Stimulated activated effector memory CD8-positive, alpha-beta T cell treated with anti-CD3 and anti-CD28 coated beads, Interleukin-12 subunit alpha, Interleukin-12 subunit beta, amount 100 ng/mL, for 72 hours (primary cell): ENCODE data around the gene GAB3.

Experiments used
- ATAC-seq: fragments of 150-1000 bp; cut with Tn5 transposase; 2 replicates; pipeline ENCODE4 v1.10.0; 2021
- DNase-seq, 2 donors: peaks; one replicate each; pipeline ENCODE4 v3.0.0; 2021 to 2022; ENCODE audit warnings: low spot score in 2 of 2
- H3K27ac Mint-ChIP-seq: one replicate; pipeline ENCODE4 v1.8.0; 2022; ENCODE audit warnings: mild to moderate bottlenecking, mixed read lengths
- H3K36me3 Mint-ChIP-seq: one replicate; pipeline ENCODE4 v1.8.0; 2022; ENCODE audit warnings: mild to moderate bottlenecking, mixed read lengths
- H3K4me1 Mint-ChIP-seq: one replicate; pipeline ENCODE4 v1.8.0; 2022; ENCODE audit warnings: mixed read lengths
- H3K4me3 Mint-ChIP-seq: one replicate; pipeline ENCODE4 v1.8.0; 2022; ENCODE audit warnings: mild to moderate bottlenecking, mixed read lengths
- H3K9me3 Mint-ChIP-seq: one replicate; pipeline ENCODE4 v1.8.0; 2022; ENCODE audit warnings: mixed read lengths

GAB3 gene

GRCh38 chrX:154762537-154763296 is 11.8 kb upstream of the GAB3 start, which contains the start of gene DKC1:
DKC1 (plus strand) TSS chrX:154762864; CDS start chrX:154762966, 102 bp downstream.
- H3K4me1 Mint-ChIP-seq: peaks cover 21% of the 10 kb centered on the region
- H3K36me3 Mint-ChIP-seq: peaks cover 48% of the 10 kb centered on the region
- DNase-seq (peak; percentile 81 to 93), ATAC-seq (peak; percentile 93)
- H3K27ac Mint-ChIP-seq: peak within 1 kb of the TSS; percentile 91
- peak within 1 kb of the TSS; percentile 78 for H3K4me3 Mint-ChIP-seq
- no peaks in the 10 kb centered on the region for H3K9me3 Mint-ChIP-seq

GRCh38 chrX:154761977-154762536 is 11.2 kb upstream of the GAB3 start:
- Mint-ChIP-seq H3K9me3 (no peaks in the 10 kb centered on the region), H3K4me3 (peak overlapping the region; percentile 78), H3K27ac (peak overlapping the region; percentile 91), H3K4me1 (peaks cover 21% of the 10 kb centered on the region), H3K36me3 (peaks cover 42% of the 10 kb centered on the region)
- DNase-seq (no peak), ATAC-seq (no peak)

- no peak overlapping the region for H3K27ac Mint-ChIP-seq
- H3K9me3 Mint-ChIP-seq: no peaks in the 10 kb centered on the region
- peaks cover 11% of the 10 kb centered on the region for H3K4me1 Mint-ChIP-seq
- H3K36me3 Mint-ChIP-seq: peaks cover 13% of the 10 kb centered on the region
- DNase-seq (no peak), ATAC-seq (no peak)
- H3K4me3 Mint-ChIP-seq: no peak overlapping the region
These were observed 7.8 kb upstream of the GAB3 start for GRCh38 chrX:154758696-154759095.

- Mint-ChIP-seq H3K4me1 (peaks cover 10% of the 10 kb centered on the region), H3K36me3 (no peaks in the 10 kb centered on the region), H3K4me3 (peak overlapping the region; percentile 71), H3K27ac (peak overlapping the region; percentile 80), H3K9me3 (no peaks in the 10 kb centered on the region)
- no peak for ATAC-seq
- DNase-seq: no peak
These were observed 893 bp upstream of the GAB3 start for GRCh38 chrX:154751669-154752271.

- Mint-ChIP-seq H3K36me3 (no peaks in the 10 kb centered on the region), H3K4me1 (peaks cover 10% of the 10 kb centered on the region), H3K9me3 (no peaks in the 10 kb centered on the region), H3K4me3 (peak overlapping the region; percentile 71), H3K27ac (peak overlapping the region; percentile 80)
- ATAC-seq (no peak), DNase-seq (no peak)
These were observed 359 bp upstream of the GAB3 start for GRCh38 chrX:154751203-154751668.

GRCh38 chrX:154749856-154750255 is 1.0 kb downstream of the GAB3 start:
- no peaks in the 10 kb centered on the region for H3K36me3 Mint-ChIP-seq
- DNase-seq: no peak
- H3K9me3 Mint-ChIP-seq: no peaks in the 10 kb centered on the region
- peak overlapping the region; percentile 45 for H3K27ac Mint-ChIP-seq
- peak overlapping the region; percentile 71 for H3K4me3 Mint-ChIP-seq
- peaks cover 10% of the 10 kb centered on the region for H3K4me1 Mint-ChIP-seq
- ATAC-seq: no peak

GRCh38 chrX:154748712-154749339 is 2.1 kb downstream of the GAB3 start:
- Mint-ChIP-seq H3K36me3 (peaks cover 3% of the 10 kb centered on the region), H3K4me1 (peaks cover 16% of the 10 kb centered on the region), H3K27ac (no peak overlapping the region), H3K4me3 (peak overlapping the region; percentile 71), H3K9me3 (no peaks in the 10 kb centered on the region)
- ATAC-seq (peak; percentile 77), DNase-seq (peak in 1 of 2 donors; percentile 62)

- Mint-ChIP-seq H3K9me3 (no peaks in the 10 kb centered on the region), H3K36me3 (peaks cover 16% of the 10 kb centered on the region), H3K27ac (peak overlapping the region; percentile 50), H3K4me3 (peak overlapping the region; percentile 41), H3K4me1 (peaks cover 24% of the 10 kb centered on the region)
- DNase-seq: no peak
- no peak for ATAC-seq
These were observed 8.3 kb downstream of the GAB3 start for GRCh38 chrX:154742613-154743012.

GRCh38 chrX:154739952-154740465 is 10.9 kb downstream of the GAB3 start:
- DNase-seq: no peak
- Mint-ChIP-seq H3K27ac (peak overlapping the region; percentile 78), H3K36me3 (peaks cover 27% of the 10 kb centered on the region), H3K4me1 (peaks cover 50% of the 10 kb centered on the region), H3K4me3 (peak overlapping the region; percentile 30), H3K9me3 (no peaks in the 10 kb centered on the region)
- no peak for ATAC-seq

GRCh38 chrX:154738011-154738738 is 12.7 kb downstream of the GAB3 start:
- Mint-ChIP-seq H3K4me1 (peaks cover 56% of the 10 kb centered on the region), H3K27ac (peak overlapping the region; percentile 94), H3K9me3 (no peaks in the 10 kb centered on the region), H3K4me3 (peak overlapping the region; percentile 75), H3K36me3 (peaks cover 18% of the 10 kb centered on the region)
- ATAC-seq (peak; percentile 34), DNase-seq (no peak)

GRCh38 chrX:154737136-154737535 is 13.7 kb downstream of the GAB3 start:
- H3K4me3 Mint-ChIP-seq: peak overlapping the region; percentile 75
- H3K36me3 Mint-ChIP-seq: peaks cover 17% of the 10 kb centered on the region
- peak overlapping the region; percentile 94 for H3K27ac Mint-ChIP-seq

GRCh38 chrX:154735695-154736393 is 15.0 kb downstream of the GAB3 start:
- H3K27ac Mint-ChIP-seq: peak overlapping the region; percentile 94
- ATAC-seq (no peak), DNase-seq (no peak)
- no peaks in the 10 kb centered on the region for H3K9me3 Mint-ChIP-seq
- H3K4me3 Mint-ChIP-seq: peak overlapping the region; percentile 75
- H3K36me3 Mint-ChIP-seq: peaks cover 11% of the 10 kb centered on the region
- H3K4me1 Mint-ChIP-seq: peaks cover 63% of the 10 kb centered on the region

More at GRCh38 chrX:154737136-154737535, 13.7 kb downstream of the GAB3 start:
- Mint-ChIP-seq H3K9me3 (no peaks in the 10 kb centered on the region), H3K4me1 (peaks cover 57% of the 10 kb centered on the region)
- ATAC-seq: no peak
- no peak for DNase-seq

GRCh38 chrX:154734061-154734781 is 16.7 kb downstream of the GAB3 start:
- peaks cover 79% of the 10 kb centered on the region for H3K4me1 Mint-ChIP-seq
- H3K27ac Mint-ChIP-seq: peak overlapping the region; percentile 94
- DNase-seq (no peak), ATAC-seq (peak; percentile 43)
- peaks cover 11% of the 10 kb centered on the region for H3K36me3 Mint-ChIP-seq
- H3K4me3 Mint-ChIP-seq: peak overlapping the region; percentile 75
- no peaks in the 10 kb centered on the region for H3K9me3 Mint-ChIP-seq
